WERI-Rb-1 (cell line): ENCODE data around the gene MYLK.

Experiments
- DNase-seq: peaks from one replicate; pipeline ENCODE4 v3.0.0-alpha.2; 2020
- H3K27ac ChIP-seq: fragments of 250-450 bp; sonication (Bioruptor Pico); 2 replicates; pipeline ENCODE4 v1.5.1; 2020; ENCODE audit warnings: mild to moderate bottlenecking, moderate library complexity
- H3K27me3 ChIP-seq: fragments of 250-450 bp; sonication (Bioruptor Pico); 2 replicates; pipeline ENCODE4 v1.5.1; 2021; ENCODE audit warnings: mild to moderate bottlenecking, low read depth, moderate library complexity; ENCODE audit not compliant: insufficient read depth, severe bottlenecking
- H3K36me3 ChIP-seq: fragments of 250-450 bp; sonication (Bioruptor Pico); 2 replicates; pipeline ENCODE4 v1.5.1; 2020; ENCODE audit warnings: mild to moderate bottlenecking, moderate library complexity
- H3K4me3 ChIP-seq: 2 replicates; pipeline ENCODE4 v1.5.1; 2011; ENCODE audit warnings: low read depth, mild to moderate bottlenecking, control low read depth, low read length
- H3K9me3 ChIP-seq: fragments of 250-450 bp; sonication (Bioruptor Pico); 2 replicates; pipeline ENCODE4 v1.5.1; 2021; ENCODE audit warnings: mild to moderate bottlenecking, moderate library complexity; ENCODE audit not compliant: severe bottlenecking
- TF ChIP-seq, protein P1 (sequence below): IDR thresholded peaks from 2 replicates; pipeline ENCODE4 v1.5.1; 2011; ENCODE audit warnings: low read depth, mild to moderate bottlenecking, control low read depth, inconsistent platforms, low read length

The MYLK gene

GRCh38 chr3:123611082-123611481 lies 273.1 kb downstream of the MYLK start:
- H3K27ac ChIP-seq, result no peak overlapping the region
- H3K36me3 ChIP-seq, result peaks cover 2% of the 10 kb centered on the region
- H3K27me3 ChIP-seq, result no peaks in the 10 kb centered on the region
- no peak for DNase-seq
- H3K9me3 ChIP-seq, result no peaks in the 10 kb centered on the region
- H3K4me3 ChIP-seq, result no peak overlapping the region
- TF ChIP-seq, protein P1, sequence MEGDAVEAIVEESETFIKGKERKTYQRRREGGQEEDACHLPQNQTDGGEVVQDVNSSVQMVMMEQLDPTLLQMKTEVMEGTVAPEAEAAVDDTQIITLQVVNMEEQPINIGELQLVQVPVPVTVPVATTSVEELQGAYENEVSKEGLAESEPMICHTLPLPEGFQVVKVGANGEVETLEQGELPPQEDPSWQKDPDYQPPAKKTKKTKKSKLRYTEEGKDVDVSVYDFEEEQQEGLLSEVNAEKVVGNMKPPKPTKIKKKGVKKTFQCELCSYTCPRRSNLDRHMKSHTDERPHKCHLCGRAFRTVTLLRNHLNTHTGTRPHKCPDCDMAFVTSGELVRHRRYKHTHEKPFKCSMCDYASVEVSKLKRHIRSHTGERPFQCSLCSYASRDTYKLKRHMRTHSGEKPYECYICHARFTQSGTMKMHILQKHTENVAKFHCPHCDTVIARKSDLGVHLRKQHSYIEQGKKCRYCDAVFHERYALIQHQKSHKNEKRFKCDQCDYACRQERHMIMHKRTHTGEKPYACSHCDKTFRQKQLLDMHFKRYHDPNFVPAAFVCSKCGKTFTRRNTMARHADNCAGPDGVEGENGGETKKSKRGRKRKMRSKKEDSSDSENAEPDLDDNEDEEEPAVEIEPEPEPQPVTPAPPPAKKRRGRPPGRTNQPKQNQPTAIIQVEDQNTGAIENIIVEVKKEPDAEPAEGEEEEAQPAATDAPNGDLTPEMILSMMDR, result no peak

- no peak for DNase-seq
- no peaks in the 10 kb centered on the region for H3K27me3 ChIP-seq
- H3K36me3 ChIP-seq, result peaks cover 2% of the 10 kb centered on the region
- no peak overlapping the region for H3K4me3 ChIP-seq
- TF ChIP-seq, protein P1, result no peak
- H3K27ac ChIP-seq, result no peak overlapping the region
- H3K9me3 ChIP-seq, result no peaks in the 10 kb centered on the region
These were observed 273.8 kb downstream of the MYLK start for GRCh38 chr3:123610331-123610730.

DNA sequence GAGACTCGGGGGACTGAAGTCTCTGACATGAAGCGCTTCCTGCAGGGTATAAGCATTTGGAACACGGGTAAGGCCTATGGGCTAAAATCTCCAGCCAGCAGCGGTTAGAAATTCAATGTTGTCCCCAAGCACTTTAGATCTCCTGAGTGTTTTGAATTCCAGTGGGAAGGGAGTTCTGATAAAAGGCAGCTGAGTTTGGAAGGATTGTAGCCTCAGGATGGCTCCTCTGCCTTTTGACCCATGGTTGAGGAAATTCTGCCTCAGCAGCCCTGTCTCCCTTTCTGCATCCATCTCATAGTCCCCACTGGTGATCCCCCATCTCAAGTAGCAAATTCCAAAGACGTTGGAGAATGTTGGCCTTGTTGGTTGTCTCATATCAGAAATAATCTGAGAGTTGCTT lies 275.1 kb downstream of the MYLK start:
- DNase-seq, result no peak
- H3K9me3 ChIP-seq, result no peaks in the 10 kb centered on the region
- no peak overlapping the region for H3K4me3 ChIP-seq
- no peaks in the 10 kb centered on the region for H3K27me3 ChIP-seq
- TF ChIP-seq, protein P1, result no peak
- no peak overlapping the region for H3K27ac ChIP-seq
- peaks cover 2% of the 10 kb centered on the region for H3K36me3 ChIP-seq

- TF ChIP-seq, protein P1, result no peak
These were observed 275.7 kb downstream of the MYLK start for GRCh38 chr3:123608263-123608937.

GRCh38 chr3:123606527-123606926 lies 277.6 kb downstream of the MYLK start:
- no peak overlapping the region for H3K27ac ChIP-seq
- no peaks in the 10 kb centered on the region; the same call in none of the 2 replicates for H3K36me3 ChIP-seq

More at GRCh38 chr3:123608263-123608937, 275.7 kb downstream of the MYLK start:
- Histone ChIP-seq H3K9me3 (no peaks in the 10 kb centered on the region), H3K4me3 (no peak overlapping the region), H3K27ac (no peak overlapping the region), H3K36me3 (peaks cover 2% of the 10 kb centered on the region), H3K27me3 (no peaks in the 10 kb centered on the region)
- no peak for DNase-seq

More at GRCh38 chr3:123606527-123606926, 277.6 kb downstream of the MYLK start:
- TF ChIP-seq, protein P1, result no peak
- no peak for DNase-seq
- Histone ChIP-seq H3K9me3 (no peaks in the 10 kb centered on the region), H3K27me3 (no peaks in the 10 kb centered on the region), H3K4me3 (no peak overlapping the region)
